Neural progenitor cell (in vitro differentiated cells): ENCODE results near the gene BICD2.

Source experiments
- CTCF ChIP-seq: fragments of 200-600 bp; sonication (generic); IDR thresholded peaks from 2 replicates; pipeline ENCODE4 v1.5.1; 2017; ENCODE audit warnings: antibody characterized with exemption, mild to moderate bottlenecking
- EZH2 ChIP-seq: fragments of 200-600 bp; sonication (generic); IDR thresholded peaks from 2 replicates; pipeline ENCODE4 v1.6.1; 2017; ENCODE audit warnings: antibody characterized with exemption, mild to moderate bottlenecking, moderate library complexity
- EZH2phosphoT487 ChIP-seq: fragments of 200-600 bp; sonication (generic); IDR thresholded peaks from 2 replicates; pipeline ENCODE4 v1.6.1; 2017; ENCODE audit warnings: antibody characterized with exemption

- TF ChIP-seq CTCF (no peak), EZH2phosphoT487 (no peak), EZH2 (no peak)
Observed at GRCh38 chr9:92786298-92786697, 21.7 kb upstream of the BICD2 start.
